GM11168 (cell line): Measurements from ENCODE around the gene PTPRG.

Experiments
- in situ Hi-C: fragments of 300-500 bp; cut with MboI; formaldehyde crosslinking; loops from one replicate; pipeline ENCODE4 v1.12.0; 2022; ENCODE audit warnings: low sequenced_read_pairs; ENCODE audit not compliant: unreplicated experiment

PTPRG gene

DNA sequence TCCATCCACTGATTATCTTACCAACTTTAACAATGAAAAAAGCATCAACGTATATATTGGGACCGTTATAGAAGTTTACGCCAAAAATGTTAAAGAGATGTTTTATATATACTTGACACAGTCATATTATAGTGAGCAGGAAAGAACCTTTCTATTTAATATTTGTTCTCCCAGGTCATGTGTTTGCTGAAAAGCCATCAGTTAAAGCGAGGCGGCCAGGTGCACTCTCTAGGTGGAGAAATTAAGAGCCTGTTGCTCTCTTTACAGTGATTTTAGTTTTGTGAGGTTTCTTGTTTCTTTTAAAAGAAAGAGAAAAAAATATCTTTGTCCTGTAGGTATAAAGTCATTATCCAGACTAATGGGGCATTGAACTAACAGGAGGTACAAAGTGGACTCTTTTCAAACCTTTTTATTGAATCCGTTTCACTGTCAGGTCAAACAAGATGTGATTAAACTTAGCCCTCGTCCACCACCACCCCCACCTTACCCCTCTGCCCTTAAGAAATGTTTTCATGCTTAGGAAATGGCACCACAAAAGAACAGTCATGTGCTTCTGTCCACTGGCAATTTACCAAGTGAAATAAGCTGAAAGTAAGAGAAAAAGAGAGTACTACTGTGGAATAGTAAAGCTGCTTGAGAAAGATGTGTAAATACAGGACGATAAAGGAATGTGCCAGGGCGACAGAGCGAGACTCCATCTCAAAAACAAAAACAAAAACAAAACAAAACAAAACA, 279.9 kb downstream of the PTPRG start:
- in situ Hi-C loops = no loop called here

GRCh38 chr3:61841988-61842387, 280.6 kb downstream of the PTPRG start:
- in situ Hi-C loops = no loop called here

DNA sequence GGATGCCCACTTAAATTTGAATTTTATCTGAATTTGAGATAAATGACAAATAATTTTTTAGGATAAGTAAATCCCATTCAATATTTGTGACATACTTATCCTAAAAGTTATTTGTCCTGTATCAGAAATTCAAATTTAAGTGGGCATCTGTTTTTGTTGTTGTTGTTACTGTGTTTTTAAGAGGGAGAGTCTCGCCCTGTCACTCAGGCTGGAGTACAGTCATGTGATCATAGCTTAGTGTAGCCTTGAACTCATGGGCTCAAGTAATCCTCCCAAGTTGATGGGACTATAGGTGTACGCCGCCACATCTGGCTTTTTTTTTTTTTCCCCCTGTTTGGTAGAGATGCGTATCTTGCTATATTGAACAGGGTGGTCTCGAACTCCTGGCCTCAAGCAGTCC, 283.0 kb downstream of the PTPRG start:
- in situ Hi-C loops = no loop called here

DNA sequence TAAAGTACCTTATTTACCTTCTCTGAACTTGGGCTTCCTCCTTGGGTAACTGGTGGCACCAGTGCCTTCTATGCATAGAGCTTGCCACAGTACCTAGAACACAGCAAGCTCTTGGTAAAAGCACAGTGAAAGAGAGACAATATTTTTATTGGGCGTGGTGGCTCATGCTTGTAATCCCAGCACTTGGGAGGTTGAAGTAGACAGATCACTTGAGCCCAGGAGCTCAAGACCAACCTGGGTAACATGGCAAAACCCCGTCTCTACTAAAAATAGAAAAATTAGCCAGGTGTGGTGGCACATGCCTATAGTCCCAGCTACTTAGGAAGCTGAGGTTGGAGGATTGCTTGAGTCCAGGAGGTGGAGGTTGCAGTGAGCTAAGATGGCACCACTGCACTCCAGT, 285.1 kb downstream of the PTPRG start:
- in situ Hi-C loops = no loop called here

GRCh38 chr3:61847784-61848462, 286.6 kb downstream of the PTPRG start:
- in situ Hi-C loops = no loop called here

GRCh38 chr3:61848885-61849284, 287.5 kb downstream of the PTPRG start:
- in situ Hi-C loops = no loop called here

DNA sequence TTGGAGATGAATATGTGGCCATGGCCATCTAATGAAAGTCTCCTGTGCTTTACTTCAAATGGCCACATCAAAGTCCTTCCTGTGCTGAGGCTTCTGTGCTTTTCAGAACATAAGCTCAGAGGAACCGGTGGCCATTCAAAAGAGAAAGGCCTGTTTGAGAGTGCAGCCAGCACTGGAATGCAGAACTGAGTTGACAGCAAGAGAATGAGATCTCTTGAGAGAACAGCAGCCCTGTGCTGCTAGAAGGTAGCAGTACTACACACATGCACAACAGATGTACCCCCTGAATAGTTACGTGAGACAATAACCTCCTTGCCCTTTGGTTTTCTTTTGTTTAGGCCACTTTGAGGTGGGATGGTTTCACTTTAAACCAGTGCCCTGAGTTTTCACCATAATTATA, 292.5 kb downstream of the PTPRG start:
- in situ Hi-C loops = loop anchor here (25.0 kb wide), 1 partner anchor 333 kb away; no protein-coding TSS in a partner anchor

GRCh38 chr3:61855211-61855610, 293.8 kb downstream of the PTPRG start:
- in situ Hi-C loops = loop anchor here (25.0 kb wide), 1 partner anchor 332 kb away; no protein-coding TSS in a partner anchor

DNA sequence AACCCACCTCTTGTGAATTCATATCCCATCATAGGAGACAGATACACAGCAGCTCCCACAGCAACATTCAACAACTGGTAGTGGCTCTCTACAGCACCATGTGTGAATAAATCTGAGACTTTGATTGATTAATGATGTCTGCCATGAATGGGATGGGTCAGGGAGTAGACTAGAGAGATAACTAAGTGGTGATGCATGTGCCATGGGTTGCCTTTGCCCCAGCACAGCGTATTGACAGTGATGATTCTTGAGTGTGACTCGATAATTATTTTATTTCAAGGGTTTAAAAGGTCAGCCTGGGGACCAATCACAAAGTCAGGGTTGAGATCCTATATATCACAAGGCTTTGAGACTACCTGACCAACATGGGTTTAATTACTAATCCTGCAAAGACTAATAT, 295.9 kb downstream of the PTPRG start:
- in situ Hi-C loops = loop anchor here (25.0 kb wide), 1 partner anchor 330 kb away; no protein-coding TSS in a partner anchor

DNA sequence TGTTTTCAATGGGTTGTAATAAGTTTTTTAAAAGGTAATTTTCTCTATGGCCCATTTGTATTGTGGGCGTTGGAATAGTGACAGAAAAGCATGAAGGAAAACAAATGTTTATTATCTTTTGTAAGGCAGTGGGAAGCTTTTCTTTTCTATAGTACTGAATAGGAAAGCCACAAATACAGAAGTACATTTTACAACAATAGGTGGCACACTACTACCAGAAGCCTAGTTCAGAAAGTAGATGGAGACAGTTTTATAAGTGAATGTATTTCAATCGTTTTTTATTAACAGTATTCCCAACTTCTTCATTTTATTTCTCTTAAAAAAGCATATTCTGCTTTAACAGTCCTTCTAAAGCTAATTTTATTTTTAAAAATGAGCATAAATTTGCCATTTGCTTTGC, 296.7 kb downstream of the PTPRG start:
- in situ Hi-C loops = loop anchor here (25.0 kb wide), 1 partner anchor 329 kb away; no protein-coding TSS in a partner anchor

GRCh38 chr3:61861410-61861809, 300.0 kb downstream of the PTPRG start:
- in situ Hi-C loops = loop anchor here (25.0 kb wide), 1 partner anchor 326 kb away; no protein-coding TSS in a partner anchor

DNA sequence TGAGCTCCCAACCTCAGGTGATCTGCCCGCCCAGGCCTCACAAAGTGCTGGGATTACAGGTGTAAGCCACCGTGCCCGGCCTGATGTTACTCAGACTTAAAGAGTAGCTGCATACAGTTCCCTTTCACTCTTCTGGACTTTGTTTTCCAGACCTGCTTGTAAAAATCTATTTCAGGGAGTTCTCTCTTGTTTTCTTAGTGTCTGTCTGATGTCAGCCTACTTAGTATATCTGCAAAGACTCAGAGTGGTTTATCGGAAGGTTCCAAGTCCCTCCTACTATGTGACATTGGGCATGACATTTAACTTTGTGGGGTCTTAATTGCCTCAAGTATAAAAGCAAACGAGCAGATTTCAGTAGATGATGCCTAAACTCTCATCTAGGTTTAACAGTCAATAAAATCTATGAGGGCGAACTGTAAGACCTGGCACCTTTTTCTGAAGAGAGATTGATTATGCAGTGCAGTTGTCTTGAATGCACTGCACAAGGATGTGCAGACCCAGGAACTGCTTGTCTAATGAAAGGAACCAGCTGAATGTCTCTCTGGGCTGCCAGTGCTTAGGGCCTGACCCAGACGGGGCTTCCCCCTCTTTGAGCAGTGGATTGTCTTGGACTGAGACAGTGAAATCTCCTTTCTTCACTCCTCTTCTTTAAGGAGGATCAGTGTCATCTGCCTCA, 301.4 kb downstream of the PTPRG start:
- in situ Hi-C loops = loop anchor here (25.0 kb wide), 1 partner anchor 325 kb away; no protein-coding TSS in a partner anchor

DNA sequence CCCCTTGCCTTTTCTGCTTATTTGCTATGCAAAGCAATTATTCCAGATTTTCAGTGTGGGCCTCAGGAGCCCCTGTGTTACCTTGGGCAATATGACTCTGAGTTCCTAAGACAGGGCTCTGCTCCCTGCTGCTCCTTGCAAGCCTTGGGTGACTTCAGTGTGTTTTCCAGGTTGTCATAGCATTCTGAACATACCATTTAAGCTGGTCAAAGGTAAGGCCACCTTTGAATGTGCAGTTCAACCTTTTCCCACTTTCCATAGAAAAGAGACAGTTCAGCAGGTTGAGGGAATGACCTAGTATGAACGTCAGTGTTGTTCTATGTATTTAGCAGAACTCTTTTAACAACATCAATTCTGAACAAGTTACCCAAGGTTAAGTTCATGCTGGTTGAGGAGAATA, 302.2 kb downstream of the PTPRG start:
- in situ Hi-C loops = loop anchor here (25.0 kb wide), 1 partner anchor 324 kb away; no protein-coding TSS in a partner anchor

GRCh38 chr3:61864886-61865285, 303.5 kb downstream of the PTPRG start:
- in situ Hi-C loops = loop anchor here (25.0 kb wide), 1 partner anchor 322 kb away; no protein-coding TSS in a partner anchor

- in situ Hi-C loops = loop anchor here (25.0 kb wide), 1 partner anchor 322 kb away; no protein-coding TSS in a partner anchor
Measured at GRCh38 chr3:61865466-61866152, 304.2 kb downstream of the PTPRG start.

DNA sequence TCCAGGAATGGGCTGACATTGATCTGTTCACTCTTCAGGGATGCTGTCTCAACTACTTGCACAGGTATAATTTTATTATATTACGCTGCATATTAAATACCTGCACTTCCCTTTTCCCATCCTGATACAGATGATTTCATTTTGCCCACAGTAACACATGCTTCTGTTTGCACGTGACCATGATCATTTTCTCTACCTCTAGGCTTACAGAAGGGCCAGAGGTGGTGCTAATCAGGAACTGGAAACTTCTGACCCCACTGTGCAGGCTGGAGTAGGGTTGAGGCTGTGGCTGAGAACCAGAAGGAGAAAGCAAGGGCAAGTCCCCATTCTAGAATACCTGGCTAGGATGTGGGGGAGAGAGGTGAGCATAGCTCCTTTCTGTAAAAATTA, 304.8 kb downstream of the PTPRG start:
- in situ Hi-C loops = loop anchor here (25.0 kb wide), 1 partner anchor 321 kb away; no protein-coding TSS in a partner anchor

DNA sequence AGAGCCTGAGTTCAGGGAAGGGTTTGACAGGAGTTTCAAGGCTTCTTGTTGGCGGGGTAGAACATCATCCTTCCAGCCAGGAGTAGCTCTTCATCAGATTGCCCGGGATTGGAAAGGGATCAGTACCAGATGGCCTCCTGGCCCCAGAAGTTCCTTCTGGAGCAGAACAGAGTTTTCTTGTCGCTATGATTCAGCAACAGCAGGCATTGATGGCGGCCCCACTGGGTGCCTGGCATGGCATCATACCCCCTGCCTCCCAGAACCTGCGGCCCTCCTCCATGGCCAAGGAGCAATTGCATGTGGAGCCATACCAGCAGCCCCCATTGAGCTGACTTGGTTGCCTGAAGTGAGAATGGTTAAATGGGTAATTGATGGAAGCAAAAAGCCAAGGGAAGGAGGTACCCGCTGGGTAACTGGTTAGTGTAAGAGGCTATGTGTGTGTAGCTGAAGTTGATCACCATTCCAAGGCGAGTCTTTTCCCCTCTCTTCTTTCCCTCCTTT, 305.6 kb downstream of the PTPRG start:
- in situ Hi-C loops = loop anchor here (25.0 kb wide), 1 partner anchor 320 kb away; no protein-coding TSS in a partner anchor

- in situ Hi-C loops = loop anchor here (25.0 kb wide), 1 partner anchor 319 kb away; no protein-coding TSS in a partner anchor
Measured at GRCh38 chr3:61868499-61868898, 307.1 kb downstream of the PTPRG start.

DNA sequence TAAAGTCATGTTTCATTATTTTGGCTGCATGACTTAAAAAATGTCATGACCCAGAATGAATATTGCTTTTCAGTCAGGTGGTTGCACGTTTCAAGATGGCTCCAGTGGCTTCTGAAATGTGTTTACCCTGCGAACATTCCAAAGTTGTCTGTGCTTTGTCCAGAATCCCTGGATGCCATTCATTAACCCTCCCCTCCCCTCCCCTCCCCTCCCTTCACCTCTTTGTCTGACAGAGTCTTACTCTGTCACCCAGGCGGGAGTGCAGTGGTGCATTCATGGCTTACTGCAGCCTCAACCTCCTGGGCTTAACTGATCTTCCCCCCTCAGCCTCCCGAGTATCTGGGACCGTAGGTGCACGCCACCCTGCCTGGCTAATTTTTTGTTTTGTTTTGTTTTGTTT, 308.0 kb downstream of the PTPRG start:
- in situ Hi-C loops = loop anchor here (25.0 kb wide), 1 partner anchor 318 kb away; no protein-coding TSS in a partner anchor

GRCh38 chr3:61871644-61872043, 310.3 kb downstream of the PTPRG start:
- in situ Hi-C loops = loop anchor here (25.0 kb wide), 1 partner anchor 316 kb away; no protein-coding TSS in a partner anchor
